Renal pelvis (tissue), 4 donors: Measurements from ENCODE around the gene TRMT61A. TPM values are rescaled to one million over a fixed set of nuclear protein-coding genes. Genes with fewer than 3 reads are reported as not detected.

Source experiments
- DNase-seq: peaks from one replicate; pipeline ENCODE4 v3.0.0-alpha.2; 2013
- polyA plus RNA-seq, 3 donors: library from polyadenylated mRNA; unstranded; fragments of 120-200 nt; gene quantifications; one replicate each; pipeline ENCODE4 v1.2.1, GENCODE V29; 2013; ENCODE audit not compliant: insufficient read length in 3 of 3

The TRMT61A gene
- polyA plus RNA-seq, 3 donors, result 8.9 to 10.5 (median 9.1) TPM

DNA sequence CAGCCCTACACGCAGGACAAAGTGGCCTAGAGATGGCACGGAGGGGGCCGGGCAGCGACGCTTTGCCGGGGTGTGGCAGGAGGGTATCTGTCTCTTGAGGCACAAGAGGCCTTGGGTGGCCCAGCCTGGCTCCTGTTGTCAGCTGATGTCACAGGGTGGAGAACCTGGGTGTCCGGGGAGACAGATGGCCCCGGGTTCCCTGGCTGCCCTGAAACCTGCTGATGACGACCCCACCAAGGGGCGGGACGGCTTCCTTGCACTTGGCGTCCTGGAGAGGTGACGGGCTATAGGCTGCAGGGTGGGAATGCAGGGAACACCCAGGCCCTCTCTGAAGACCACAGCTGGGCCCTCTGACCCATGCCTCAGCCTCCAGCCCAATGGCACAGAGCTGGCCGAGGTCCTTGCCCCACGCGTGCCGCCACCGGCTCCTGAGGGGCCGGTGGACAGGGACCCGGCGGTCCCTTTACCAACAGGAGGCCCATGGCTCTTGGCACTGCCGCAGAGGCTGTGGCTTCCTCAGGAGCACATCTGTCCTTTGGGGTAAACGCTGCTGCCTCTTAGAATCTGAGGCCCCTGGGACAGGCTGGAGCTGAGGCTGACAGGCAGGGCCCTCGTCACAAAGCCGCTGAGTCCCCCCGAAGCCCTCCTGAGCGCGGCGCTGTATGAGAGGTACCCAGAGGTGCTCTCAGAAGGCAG, 16.4 kb downstream of the TRMT61A start:
- DNase-seq, result no peak

GRCh38 chr14:103545915-103546651, 17.1 kb downstream of the TRMT61A start:
- DNase-seq, result no peak

DNA sequence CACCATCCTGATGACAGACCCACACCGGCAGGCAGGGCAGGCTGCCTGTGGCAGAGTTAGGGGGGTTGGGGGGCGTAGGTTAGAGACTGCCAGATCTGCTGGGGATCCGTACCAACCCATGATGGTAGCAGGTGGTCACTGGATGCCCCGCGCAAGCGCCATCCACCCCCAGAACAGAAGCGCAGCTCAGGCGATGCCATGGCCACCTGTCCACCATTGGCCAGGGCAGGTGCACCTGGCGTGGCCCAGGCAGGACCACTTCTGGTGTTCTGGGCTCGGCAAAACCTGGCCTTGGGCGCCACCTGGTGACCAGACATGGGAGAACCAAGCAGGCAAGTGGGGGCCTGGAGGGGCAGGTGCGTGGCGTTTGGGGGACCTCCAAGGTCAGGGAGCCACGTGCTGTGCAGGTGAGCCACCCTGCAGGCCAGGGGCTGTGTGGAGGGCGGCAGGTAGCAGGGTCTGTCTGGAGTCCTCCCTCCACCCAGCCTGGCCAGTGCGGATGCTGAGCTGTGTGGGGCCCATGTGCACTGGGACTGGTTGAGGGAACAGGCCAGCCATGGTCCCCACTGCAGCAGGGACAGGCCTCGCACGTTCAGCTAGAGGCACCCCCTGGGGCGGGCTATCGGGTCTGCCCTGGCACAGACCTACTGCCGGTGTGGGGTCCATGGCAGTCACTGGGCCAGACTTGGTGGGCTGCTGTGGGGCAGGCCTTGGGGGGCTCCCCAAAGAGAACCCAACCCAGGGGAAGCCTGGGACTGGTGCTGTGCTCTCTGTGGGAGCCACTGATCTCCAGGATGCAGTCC, 17.9 kb downstream of the TRMT61A start:
- no peak for DNase-seq

DNA sequence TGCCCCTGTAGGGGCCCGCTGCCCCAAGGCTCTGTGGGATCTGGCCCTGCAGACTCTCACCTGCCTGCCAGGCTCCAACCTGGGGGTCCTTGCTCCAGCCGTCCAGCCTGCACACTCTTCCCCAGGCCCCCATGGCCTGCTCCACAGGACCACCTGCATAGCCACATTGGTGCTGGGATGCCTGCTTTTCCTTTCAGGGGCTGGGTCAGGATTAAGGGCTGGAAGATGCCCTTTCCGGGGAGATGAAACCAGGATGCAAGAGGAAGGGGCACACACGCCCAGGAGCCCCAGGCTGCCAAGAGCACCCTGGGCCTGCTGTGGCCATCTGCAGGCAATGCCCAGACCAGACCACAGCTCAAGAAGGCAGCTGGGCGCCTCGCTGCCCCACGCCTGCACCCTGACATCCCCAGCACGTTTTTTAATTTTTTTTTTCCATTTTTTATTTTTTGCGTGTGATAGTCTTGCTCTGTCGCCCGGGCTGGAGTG, 18.5 kb downstream of the TRMT61A start:
- DNase-seq, result no peak

DNA sequence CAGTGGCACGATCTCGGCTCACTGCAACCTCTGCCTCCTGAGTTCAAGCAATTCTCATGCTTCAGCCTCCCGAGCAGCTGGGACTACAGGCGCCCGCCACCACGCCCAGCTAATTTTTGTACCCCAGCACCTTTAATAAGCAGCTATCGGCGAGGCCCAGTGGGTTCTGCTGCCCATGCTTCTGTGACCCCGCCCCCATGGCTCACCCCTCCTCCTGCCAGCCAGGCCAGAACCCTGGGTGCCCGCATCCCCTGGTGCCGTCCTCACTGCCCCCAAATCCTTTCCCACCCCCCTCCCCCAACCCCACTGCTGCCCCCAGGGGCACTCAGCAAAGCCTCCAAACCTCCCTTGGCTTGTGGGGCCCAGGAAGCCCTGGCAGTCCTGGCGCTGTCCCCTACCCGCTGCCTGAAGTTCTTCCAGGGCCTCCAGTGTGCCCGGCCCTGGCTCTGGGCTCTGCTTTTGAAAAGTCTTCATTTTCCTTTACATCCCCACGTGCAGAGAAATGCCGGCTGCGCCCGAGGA, 19.0 kb downstream of the TRMT61A start:
- no peak for DNase-seq

- no peak for DNase-seq
Observed at GRCh38 chr14:103548463-103549351, 19.7 kb downstream of the TRMT61A start.

DNA sequence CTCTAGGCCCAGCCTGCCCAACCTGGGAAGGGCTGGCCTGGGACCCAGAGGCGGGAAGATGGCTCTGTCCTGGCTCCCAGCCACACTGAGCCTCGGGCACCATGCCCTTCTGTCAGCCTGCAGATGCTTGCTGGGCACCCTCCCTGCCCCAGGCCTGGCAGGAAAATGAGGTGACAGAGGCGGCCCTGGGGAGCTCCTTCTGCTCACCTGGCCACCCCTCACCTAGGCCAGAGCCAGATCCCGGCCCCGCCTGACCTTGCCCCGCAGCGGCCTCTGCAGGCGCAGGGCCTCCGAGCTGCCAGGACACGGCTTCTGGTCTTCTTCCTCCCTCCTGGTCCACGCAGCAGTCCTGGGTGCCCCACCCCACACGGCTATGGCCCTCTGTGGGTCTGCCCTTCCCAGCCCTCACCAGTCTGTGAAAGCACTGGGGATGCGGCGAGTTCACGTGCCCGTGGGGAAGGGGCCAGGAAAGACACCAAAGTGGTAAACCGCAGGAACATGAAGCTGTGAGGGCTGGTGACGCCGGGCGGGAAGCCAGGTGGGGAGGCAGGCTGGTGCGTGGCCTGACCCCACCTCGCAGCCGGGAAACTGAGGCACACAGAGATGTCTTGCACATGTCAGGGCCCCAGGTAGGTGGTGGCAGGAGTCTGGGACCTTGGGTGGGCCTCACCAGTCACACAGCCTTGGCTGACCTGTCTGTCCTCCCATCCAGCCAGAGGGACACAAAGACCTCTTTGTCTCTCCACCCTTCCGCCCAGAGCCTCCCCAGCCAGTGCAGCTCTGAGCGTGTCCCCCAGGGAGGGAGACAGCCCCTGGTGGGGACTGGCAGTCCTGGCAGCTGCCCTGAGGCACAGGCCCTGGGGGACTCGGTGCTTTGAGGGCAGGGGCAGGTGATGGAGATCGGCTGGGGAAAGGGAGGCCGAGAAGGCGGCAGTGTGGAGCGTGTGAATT, 20.6 kb downstream of the TRMT61A start:
- no peak for DNase-seq

- peak; percentile 76 for DNase-seq
Observed at GRCh38 chr14:103550451-103551337, 21.7 kb downstream of the TRMT61A start.

DNA sequence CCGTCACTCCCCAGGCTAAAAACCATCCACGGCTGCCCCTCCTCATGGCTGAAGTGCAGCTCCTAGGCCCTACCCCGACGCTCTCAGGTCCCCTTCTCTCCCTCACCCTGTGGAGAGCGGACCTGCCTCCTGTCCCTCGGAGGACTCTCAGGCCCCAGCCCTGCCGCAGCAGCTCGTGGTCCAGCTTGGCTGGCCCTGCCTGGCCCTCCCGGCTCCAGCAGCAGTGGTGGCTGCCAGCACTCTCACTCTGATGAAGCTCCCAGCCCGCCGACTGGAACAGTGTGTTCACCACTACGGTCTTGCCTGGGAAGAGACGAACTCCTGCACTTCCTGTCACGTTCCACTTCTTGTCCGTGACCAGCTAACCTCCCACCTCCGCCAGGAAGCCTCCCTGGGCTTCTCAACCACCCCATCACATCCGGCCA, 22.4 kb downstream of the TRMT61A start:
- DNase-seq, result no peak

DNA sequence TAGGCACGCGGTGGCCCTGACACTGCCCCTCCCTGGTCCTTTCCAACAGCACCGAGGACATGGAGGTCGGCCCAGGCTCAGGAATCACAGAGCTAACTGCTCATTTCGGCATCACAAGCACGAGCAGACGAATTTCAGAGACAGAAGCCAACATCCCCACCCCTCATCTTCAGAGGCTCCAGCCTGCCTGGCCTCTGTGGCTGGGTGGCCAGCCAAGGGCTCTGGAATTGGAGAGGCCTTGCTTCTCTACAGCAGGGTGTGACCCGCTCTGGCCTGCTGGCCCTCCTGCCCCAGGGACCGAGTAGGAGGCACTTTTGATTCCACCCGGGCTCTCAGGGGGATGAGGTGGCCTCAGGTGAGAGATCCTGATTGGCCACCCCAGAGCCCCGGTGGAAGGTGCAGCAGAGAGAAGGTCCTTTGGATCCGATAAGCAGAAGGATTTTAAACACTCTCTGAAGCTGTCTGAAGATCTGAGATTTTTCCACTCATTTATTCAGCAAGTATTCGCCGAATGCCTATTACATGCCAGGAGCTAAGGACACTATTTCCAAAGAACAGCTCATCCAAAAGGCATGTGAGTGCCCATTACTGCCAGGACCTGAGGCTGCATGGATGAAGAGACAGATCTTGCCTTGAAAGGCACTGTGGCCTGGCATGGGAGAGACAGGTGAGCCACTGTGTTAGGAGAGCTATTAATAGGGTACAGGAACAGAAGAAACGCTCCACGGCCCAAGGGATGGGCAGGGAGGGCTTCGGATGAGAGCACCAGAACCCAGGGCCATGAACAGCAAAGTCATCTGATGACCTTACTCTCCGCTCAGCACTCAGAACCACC, 23.2 kb downstream of the TRMT61A start:
- no peak for DNase-seq

- no peak for DNase-seq
Observed at GRCh38 chr14:103552846-103553210, 23.8 kb downstream of the TRMT61A start.

DNA sequence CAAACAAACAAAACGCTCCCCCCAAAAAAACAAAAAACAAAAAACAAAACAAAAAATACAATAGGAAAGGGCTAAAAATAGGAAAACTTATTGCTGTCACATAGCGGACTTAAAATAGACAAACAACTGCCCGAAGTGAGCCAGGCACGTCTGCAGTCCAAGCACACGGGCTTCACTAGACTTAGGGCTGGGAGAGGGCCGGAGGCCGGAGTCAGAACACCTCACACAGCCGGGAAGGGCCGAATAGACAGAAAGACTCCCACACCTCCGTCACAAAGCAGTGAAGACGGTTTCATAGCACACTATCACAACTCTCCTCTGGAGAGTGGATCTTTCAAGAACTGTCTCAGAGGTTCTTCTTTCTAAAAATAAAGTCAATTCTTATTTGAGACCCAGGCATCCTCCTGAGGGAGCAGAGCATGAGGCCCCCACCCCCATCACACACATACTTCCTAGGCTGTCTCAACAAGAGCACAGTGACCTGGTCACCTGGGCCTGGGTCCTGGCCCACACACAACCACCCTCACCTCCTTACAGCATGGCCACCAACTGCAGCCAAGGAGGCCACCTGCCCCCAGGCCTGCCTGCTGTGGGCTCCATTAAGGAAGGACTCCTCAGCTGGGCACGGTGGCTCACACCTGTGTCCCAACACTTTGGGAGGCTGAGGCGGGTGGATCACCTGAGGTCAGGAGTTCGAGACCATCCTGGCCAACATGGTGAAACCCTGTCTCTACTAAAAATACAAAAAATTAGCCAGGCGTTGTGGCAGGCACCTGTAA, 26.8 kb downstream of the TRMT61A start:
- no peak for DNase-seq

GRCh38 chr14:103556946-103557758, 28.2 kb downstream of the TRMT61A start:
- no peak for DNase-seq

- peak; percentile 87 for DNase-seq
Observed at GRCh38 chr14:103558071-103558882, 29.3 kb downstream of the TRMT61A start.

DNA sequence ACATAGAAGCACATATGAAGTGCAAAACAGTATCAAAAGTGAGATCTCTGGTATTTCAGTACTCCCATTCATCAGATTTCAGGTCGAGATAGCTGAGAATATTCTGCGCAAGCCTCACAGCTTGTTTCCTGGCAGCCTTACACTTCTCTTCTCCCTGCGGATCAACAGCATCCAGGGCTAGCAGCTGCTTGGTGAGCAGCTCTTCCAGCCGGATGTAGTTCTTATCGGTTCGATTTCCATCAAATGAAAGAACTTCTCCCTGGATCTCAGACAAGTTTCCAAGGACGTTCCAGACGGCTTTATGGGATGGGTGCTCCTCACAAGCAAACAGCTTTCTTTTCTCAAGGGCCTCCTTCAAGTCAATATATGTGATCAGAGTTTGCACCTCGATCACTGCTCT, 30.8 kb downstream of the TRMT61A start:
- DNase-seq, result no peak
